Regular cardiac myocyte (primary cell): Measurements from ENCODE around the gene TMEM140. TPM values are rescaled to one million over a fixed set of nuclear protein-coding genes. Genes with fewer than 3 reads are reported as not detected.

ENCODE experiments used
- total RNA-seq: library from RNA; depleted of rRNA; stranded (reverse); fragments of >200 nt; gene quantifications from 2 replicates; pipeline ENCODE4 v1.2.3, GENCODE V29; 2014

The TMEM140 gene
- total RNA-seq, result 5.0 and 18.6 TPM in 2 replicates

GRCh38 chr7:135147899-135148721 lies at the start of gene TMEM140:
Gene TMEM140 (plus strand): TSS chr7:135148072. CDS start chr7:135164442, 16,370 bp downstream.

GRCh38 chr7:135170274-135170997 lies 22.6 kb downstream of the TMEM140 start, which contains the start of gene CYREN:
Gene CYREN (minus strand): TSS chr7:135170707. CDS start chr7:135168922, 1,785 bp downstream.

GRCh38 chr7:135211179-135211945 lies 63.5 kb downstream of the TMEM140 start, which contains the start of gene WDR91:
Gene WDR91 (minus strand): TSS chr7:135211526. CDS start chr7:135211502, 24 bp downstream.

Other genes starting within 250 kb of the TMEM140 start
- gene AGBL3, start 161.6 kb upstream of the TMEM140 start, total RNA-seq, result 0.96 and 2.5 TPM in 2 replicates
- gene CYREN, start 22.6 kb downstream of the TMEM140 start, total RNA-seq, result 27.9 and 40.5 TPM in 2 replicates
- gene WDR91, start 63.5 kb downstream of the TMEM140 start, total RNA-seq, result 6.2 and 6.7 TPM in 2 replicates
- gene STRA8, start 85.8 kb downstream of the TMEM140 start, total RNA-seq, result not detected in 2 replicates